B cell (primary cell): ENCODE results near the gene MOV10L1. TPM values are rescaled to one million over a fixed set of nuclear protein-coding genes. Genes with fewer than 3 reads are reported as not detected.

Experiments
- ATAC-seq: fragments of 200-7000 bp; cut with Tn5 transposase; one replicate; pipeline ENCODE4 v1.10.0; 2021; ENCODE audit warnings: low read depth, mild to moderate bottlenecking, moderate number of reproducible peaks, moderate library complexity
- CTCF ChIA-PET: fragments of 350-600 bp; sonication (Branson Sonifier 250); formaldehyde crosslinking; loops from one replicate; lab custom pipeline; 2021; ENCODE audit warnings: antibody characterized with exemption, inconsistent platforms; lab: Charles Lee
- POLR2A ChIA-PET: fragments of 350-600 bp; sonication (Branson Sonifier 250); formaldehyde crosslinking; loops from one replicate; lab custom pipeline; 2021; ENCODE audit warnings: antibody characterized with exemption; lab: Charles Lee
- DNase-seq: peaks from one replicate; pipeline ENCODE4 v3.0.0; 2013
- H2AFZ ChIP-seq: 2 replicates; pipeline ENCODE4 v1.6.1; 2012; ENCODE audit warnings: mild to moderate bottlenecking, low read depth, low read length; ENCODE audit not compliant: insufficient read depth, poor library complexity, severe bottlenecking
- H3K27ac ChIP-seq, 2 donors: 1 replicate in 1 of 2; 2 replicates in 1 of 2; pipeline ENCODE4 v1.5.1; 2012 to 2013; ENCODE audit warnings: low read length in 2 of 2, mild to moderate bottlenecking in 2 of 2, moderate library complexity in 1 of 2
- H3K27me3 ChIP-seq, 4 experiments: fragments of 200-600 bp in 1 of 4; sonication (generic) in 1 of 4; replicated peaks in 1 of 4; 1 replicate in 2 of 4; 2 replicates in 2 of 4; pipeline versions ENCODE4 v1.6.1 to v1.7.0; 2013 to 2016; ENCODE audit warnings: low read length in 3 of 4, mild to moderate bottlenecking in 2 of 4, mixed read lengths in 1 of 4, moderate library complexity in 1 of 4; ENCODE audit not compliant: insufficient read depth in 4 of 4, control insufficient read depth in 3 of 4; ENCODE audit errors: control extremely low read depth in 1 of 4
- H3K36me3 ChIP-seq, 2 experiments: replicated peaks in 1 of 2; 1 replicate in 1 of 2; 2 replicates in 1 of 2; pipeline versions ENCODE4 v1.6.1 to v1.7.1; 2013; ENCODE audit warnings: low read length in 1 of 2; ENCODE audit not compliant: insufficient read depth in 2 of 2, control insufficient read depth in 1 of 2; ENCODE audit errors: control extremely low read depth in 1 of 2, extremely low read depth in 1 of 2
- H3K4me1 ChIP-seq, 2 donors: fragments of 200-600 bp in 1 of 2; sonication (generic) in 1 of 2; 1 replicate in 1 of 2; 2 replicates in 1 of 2; pipeline versions ENCODE4 v1.5.1 to v1.6.1; 2013 to 2017; ENCODE audit warnings: low read length in 2 of 2; ENCODE audit not compliant: control insufficient read depth in 2 of 2, insufficient read depth in 2 of 2
- H3K4me2 ChIP-seq: replicated peaks from 2 replicates; pipeline ENCODE3; 2012; ENCODE audit warnings: mild to moderate bottlenecking, low read depth, low read length; ENCODE audit not compliant: poor library complexity, severe bottlenecking
- H3K4me3 ChIP-seq, 5 experiments: fragments of 200-600 bp in 1 of 5; sonication (generic) in 1 of 5; 1 replicate in 3 of 5; 2 replicates in 2 of 5; pipeline versions ENCODE4 v1.5.1 to v1.7.0; 2011 to 2016; ENCODE audit warnings: low read length in 4 of 5, mild to moderate bottlenecking in 4 of 5, low read depth in 2 of 5, control low read depth in 1 of 5, moderate library complexity in 1 of 5; ENCODE audit not compliant: insufficient read depth in 1 of 5; ENCODE audit errors: control extremely low read depth in 1 of 5, extremely low read depth in 1 of 5
- H3K79me2 ChIP-seq: fragments of 200-600 bp; sonication (generic); one replicate; pipeline ENCODE4 v1.6.0; 2016; ENCODE audit warnings: low read length; ENCODE audit not compliant: control insufficient read depth, insufficient read depth
- H3K9ac ChIP-seq: fragments of 200-600 bp; sonication (generic); 2 replicates; pipeline ENCODE4 v1.6.1; 2017; ENCODE audit warnings: mild to moderate bottlenecking, low read length, moderate library complexity
- H3K9me3 ChIP-seq, 3 donors: one replicate each; pipeline versions ENCODE4 v1.6.1 to v1.7.1; 2013; ENCODE audit warnings: low read length in 2 of 3; ENCODE audit not compliant: control insufficient read depth in 2 of 3, insufficient read depth in 1 of 3; ENCODE audit errors: control extremely low read depth in 1 of 3
- H4K20me1 ChIP-seq: 2 replicates; pipeline ENCODE4 v1.6.0; 2012; ENCODE audit warnings: mild to moderate bottlenecking, low read length; ENCODE audit not compliant: insufficient read depth, control insufficient read depth, poor library complexity, severe bottlenecking
- H3K27ac Mint-ChIP-seq: one replicate; pipeline ENCODE4 v1.8.0; 2021; ENCODE audit warnings: mixed read lengths
- H3K27me3 Mint-ChIP-seq: one replicate; pipeline ENCODE4 v1.8.0; 2021; ENCODE audit warnings: mixed read lengths
- H3K4me1 Mint-ChIP-seq: one replicate; pipeline ENCODE4 v1.8.0; 2021; ENCODE audit warnings: mixed read lengths
- H3K4me3 Mint-ChIP-seq: one replicate; pipeline ENCODE4 v1.8.0; 2021; ENCODE audit warnings: mixed read lengths
- H3K9me3 Mint-ChIP-seq: one replicate; pipeline ENCODE4 v1.8.0; 2022; ENCODE audit warnings: mixed read lengths; ENCODE audit not compliant: insufficient read depth
- EZH2 ChIP-seq: IDR thresholded peaks from 2 replicates; pipeline ENCODE4 v1.6.1; 2012; ENCODE audit warnings: borderline replicate concordance, low read depth, mild to moderate bottlenecking, moderate library complexity, low read length; ENCODE audit not compliant: insufficient read depth, poor library complexity, severe bottlenecking
- WGBS: methylation state at CpG from one replicate; pipeline ENCODE4 v1.1.5; 2013; ENCODE audit warnings: missing lambda C conversion rate; ENCODE audit not compliant: insufficient coverage; 5-methylcytosine and 5-hydroxymethylcytosine counted together
- intact Hi-C: fragments of 100-400 bp; cut with micrococcal nuclease; formaldehyde crosslinking; loops from one replicate; pipeline ENCODE4 v1.10.0; 2022
- polyA plus RNA-seq: library from polyadenylated mRNA; depleted of rRNA; stranded (reverse); fragments of >200 nt; gene quantifications from 2 replicates; pipeline ENCODE4 v1.2.3, GENCODE V29; 2012
- total RNA-seq, 2 donors: library from RNA; stranded (reverse); fragments of 120-200 nt in 1 of 2; gene quantifications; 1 replicate in 1 of 2; 2 replicates in 1 of 2; pipeline versions ENCODE4 v1.2.3 to v1.2.4, GENCODE V29; 2013 to 2022
- TF ChIP-seq, protein P1 (sequence below): fragments of 200-600 bp; IDR thresholded peaks from one replicate; pipeline ENCODE4 v1.8.0; 2022; ENCODE audit warnings: antibody characterized with exemption, mild to moderate bottlenecking

MOV10L1 gene
- total and polyA plus RNA-seq, 2 donors (not counting 1 experiment from before 2014, with no cell fraction given) = not detected

DNA sequence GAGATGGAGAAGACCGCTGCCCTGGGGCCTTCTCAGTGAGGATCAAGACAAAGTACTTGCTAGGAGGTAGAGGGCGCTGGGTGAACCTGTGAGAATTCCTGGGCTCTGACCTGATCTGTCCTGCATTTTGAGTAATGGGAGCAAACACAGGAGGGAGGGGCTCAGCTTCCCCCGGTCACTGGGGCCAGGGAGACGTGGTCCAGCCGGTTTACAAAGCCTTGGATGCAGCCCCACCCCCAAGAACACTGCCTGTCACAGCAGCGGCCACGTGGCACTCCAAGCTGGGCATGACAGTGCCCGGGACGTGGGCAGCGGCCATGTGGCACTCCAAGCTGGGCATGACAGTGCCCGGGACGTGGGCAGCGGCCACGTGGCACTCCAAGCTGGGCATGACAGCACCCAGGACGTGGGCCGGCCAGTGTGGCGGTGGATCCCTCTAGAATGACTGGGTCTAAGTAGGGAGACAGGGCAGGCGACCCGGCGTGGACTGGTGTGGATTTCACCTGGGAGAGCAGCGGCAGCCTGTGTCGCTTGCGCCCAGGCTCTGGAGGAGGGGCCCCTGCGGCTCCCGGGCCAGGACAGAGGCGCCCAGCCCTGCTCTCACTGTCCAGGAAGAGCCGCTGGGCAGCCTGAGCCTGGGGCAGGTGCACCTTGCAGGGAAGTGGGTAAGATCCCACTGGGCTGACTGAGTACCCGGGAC, 29.2 kb upstream of the MOV10L1 start:
- H3K4me2 ChIP-seq = no peak overlapping the region
- ChIA-PET CTCF (no interaction called here), POLR2A (no interaction called here)
- Mint-ChIP-seq H3K27ac (no peak overlapping the region), H3K4me1 (peaks cover 15% of the 10 kb centered on the region), H3K4me3 (no peak overlapping the region), H3K9me3 (no peaks in the 10 kb centered on the region), H3K27me3 (peaks cover 32% of the 10 kb centered on the region)
- ATAC-seq (no peak), DNase-seq (no peak)
- H3K4me1 ChIP-seq = peaks cover 9 to 12% of the 10 kb centered on the region in 2 donors
- H4K20me1 ChIP-seq = no peaks in the 10 kb centered on the region
- H2AFZ ChIP-seq = no peak overlapping the region
- no peaks in the 10 kb centered on the region for H3K79me2 ChIP-seq
- no peaks in the 10 kb centered on the region for H3K36me3 ChIP-seq
- no peaks in the 10 kb centered on the region for H3K9me3 ChIP-seq
- 86% methylated on average over 27 of the region's 28 CpGs for WGBS
- TF ChIP-seq, protein P1, sequence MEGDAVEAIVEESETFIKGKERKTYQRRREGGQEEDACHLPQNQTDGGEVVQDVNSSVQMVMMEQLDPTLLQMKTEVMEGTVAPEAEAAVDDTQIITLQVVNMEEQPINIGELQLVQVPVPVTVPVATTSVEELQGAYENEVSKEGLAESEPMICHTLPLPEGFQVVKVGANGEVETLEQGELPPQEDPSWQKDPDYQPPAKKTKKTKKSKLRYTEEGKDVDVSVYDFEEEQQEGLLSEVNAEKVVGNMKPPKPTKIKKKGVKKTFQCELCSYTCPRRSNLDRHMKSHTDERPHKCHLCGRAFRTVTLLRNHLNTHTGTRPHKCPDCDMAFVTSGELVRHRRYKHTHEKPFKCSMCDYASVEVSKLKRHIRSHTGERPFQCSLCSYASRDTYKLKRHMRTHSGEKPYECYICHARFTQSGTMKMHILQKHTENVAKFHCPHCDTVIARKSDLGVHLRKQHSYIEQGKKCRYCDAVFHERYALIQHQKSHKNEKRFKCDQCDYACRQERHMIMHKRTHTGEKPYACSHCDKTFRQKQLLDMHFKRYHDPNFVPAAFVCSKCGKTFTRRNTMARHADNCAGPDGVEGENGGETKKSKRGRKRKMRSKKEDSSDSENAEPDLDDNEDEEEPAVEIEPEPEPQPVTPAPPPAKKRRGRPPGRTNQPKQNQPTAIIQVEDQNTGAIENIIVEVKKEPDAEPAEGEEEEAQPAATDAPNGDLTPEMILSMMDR = no peak
- no peak for TF ChIP-seq EZH2
- H3K27ac ChIP-seq = no peak overlapping the region
- no peak overlapping the region for H3K4me3 ChIP-seq
- intact Hi-C loops = no loop called here
- H3K27me3 ChIP-seq = peaks cover 0 to 24% (median 15%) of the 10 kb centered on the region in 4 experiments
- no peak overlapping the region for H3K9ac ChIP-seq

DNA sequence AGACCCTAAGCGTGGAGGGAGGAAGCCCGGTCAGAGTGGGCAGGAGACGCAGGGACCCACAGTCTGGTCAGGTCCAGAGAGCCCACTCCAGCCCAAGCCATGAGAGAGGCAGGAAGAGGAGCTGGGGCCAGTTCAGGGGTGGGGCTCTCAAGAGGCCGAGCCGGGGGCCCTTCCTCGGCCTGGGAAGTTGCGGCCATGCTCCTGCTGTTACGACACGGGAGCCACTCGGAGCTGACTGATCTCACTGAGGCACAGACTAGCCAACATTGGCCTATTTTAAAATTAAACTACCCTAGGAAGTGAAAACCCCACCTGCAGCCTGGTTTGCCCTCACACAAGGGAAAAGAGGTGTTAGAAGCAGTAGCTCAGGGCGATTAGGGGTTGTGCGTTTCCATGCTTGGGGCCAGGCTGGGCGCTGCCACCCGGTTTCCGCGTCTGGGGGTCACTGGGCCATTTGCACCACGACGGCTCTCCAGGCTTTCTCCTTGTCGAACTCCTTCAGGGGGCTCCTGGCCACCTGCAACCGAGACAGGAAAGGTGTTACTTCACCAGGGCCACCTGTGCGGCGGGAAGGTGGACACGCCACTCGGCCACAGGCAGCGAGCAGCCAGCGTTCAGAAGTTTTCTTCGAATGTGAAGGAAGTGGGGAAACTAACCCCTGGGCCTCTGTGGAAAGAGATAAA, 28.5 kb upstream of the MOV10L1 start:
- Histone ChIP-seq H3K9ac (no peak overlapping the region), H4K20me1 (no peaks in the 10 kb centered on the region)
- H3K27ac Mint-ChIP-seq = no peak overlapping the region

More for the DNA sequence above, 28.5 kb upstream of the MOV10L1 start:
- WGBS = 72% methylated on average over 23 of the region's 27 CpGs
- H2AFZ ChIP-seq = no peak overlapping the region
- H3K4me2 ChIP-seq = no peak overlapping the region
- H3K4me1 Mint-ChIP-seq = peaks cover 8% of the 10 kb centered on the region
- H3K9me3 Mint-ChIP-seq = no peaks in the 10 kb centered on the region
- no peak overlapping the region for H3K27ac ChIP-seq
- no peak overlapping the region for H3K4me3 Mint-ChIP-seq
- peaks cover 25% of the 10 kb centered on the region for H3K27me3 Mint-ChIP-seq
- ChIA-PET POLR2A (no interaction called here), CTCF (no interaction called here)
- H3K27me3 ChIP-seq = peaks cover 0 to 22% (median 14%) of the 10 kb centered on the region in 4 experiments
- H3K79me2 ChIP-seq = no peaks in the 10 kb centered on the region
- TF ChIP-seq, protein P1 = no peak
- no peak for TF ChIP-seq EZH2
- no peak for ATAC-seq
- intact Hi-C loops = no loop called here
- DNase-seq = no peak
- no peaks in the 10 kb centered on the region for H3K36me3 ChIP-seq
- H3K4me3 ChIP-seq = no peak overlapping the region
- no peaks in the 10 kb centered on the region for H3K9me3 ChIP-seq
- peaks cover 7 to 9% of the 10 kb centered on the region in 2 donors for H3K4me1 ChIP-seq
